ENCODE measurements around the gene GDF3.
"Not testable (repeated sequence)": the region's sequence is repeated elsewhere in the genome, so short reads cannot be mapped to it uniquely, and the experiment has no call there.

GDF3 gene

GRCh38 chr12:7666595-7666994, 29.0 kb downstream of the GDF3 start:
- no peak for DNase-seq

- DNase-seq = no peak
Observed at GRCh38 chr12:7661741-7662140, 33.8 kb downstream of the GDF3 start.

GRCh38 chr12:7656121-7656520, 39.5 kb downstream of the GDF3 start:
- DNase-seq = no peak

- no peak for DNase-seq
Observed at GRCh38 chr12:7650091-7650490, 45.5 kb downstream of the GDF3 start.

- DNase-seq = no peak
Observed at GRCh38 chr12:7647071-7647470, 48.5 kb downstream of the GDF3 start.

- DNase-seq = no peak
Observed at GRCh38 chr12:7646178-7646475, 49.4 kb downstream of the GDF3 start.

GRCh38 chr12:7645395-7646177, 50.0 kb downstream of the GDF3 start:
- DNase-seq = peak; percentile 44

GRCh38 chr12:7642876-7643309, 52.7 kb downstream of the GDF3 start:
- peak; percentile 31 for DNase-seq

GRCh38 chr12:7642287-7642686, 53.3 kb downstream of the GDF3 start:
- DNase-seq = no peak

- not testable (repeated sequence) for DNase-seq
Observed at GRCh38 chr12:7640123-7640995, 55.2 kb downstream of the GDF3 start.
